Hepatocyte (in vitro differentiated cells): ENCODE data around the gene TPD52L2.

Source experiments
- EZH2 ChIP-seq: fragments of 200-600 bp; sonication (generic); IDR thresholded peaks from 2 replicates; pipeline ENCODE4 v1.6.1; 2016; ENCODE audit warnings: antibody characterized with exemption, mild to moderate bottlenecking, borderline replicate concordance
- EZH2phosphoT487 ChIP-seq: fragments of 200-600 bp; sonication (generic); IDR thresholded peaks from one replicate; pipeline ENCODE4 v1.6.1; 2018; ENCODE audit warnings: antibody characterized with exemption, mild to moderate bottlenecking, low read depth, moderate library complexity; ENCODE audit not compliant: unreplicated experiment, severe bottlenecking
- TF ChIP-seq, protein P1 (sequence below): fragments of 200-600 bp; sonication (generic); IDR thresholded peaks from 2 replicates; pipeline ENCODE4 v1.5.1; 2016; ENCODE audit warnings: antibody characterized with exemption, mild to moderate bottlenecking; ENCODE audit not compliant: poor library complexity

DNA sequence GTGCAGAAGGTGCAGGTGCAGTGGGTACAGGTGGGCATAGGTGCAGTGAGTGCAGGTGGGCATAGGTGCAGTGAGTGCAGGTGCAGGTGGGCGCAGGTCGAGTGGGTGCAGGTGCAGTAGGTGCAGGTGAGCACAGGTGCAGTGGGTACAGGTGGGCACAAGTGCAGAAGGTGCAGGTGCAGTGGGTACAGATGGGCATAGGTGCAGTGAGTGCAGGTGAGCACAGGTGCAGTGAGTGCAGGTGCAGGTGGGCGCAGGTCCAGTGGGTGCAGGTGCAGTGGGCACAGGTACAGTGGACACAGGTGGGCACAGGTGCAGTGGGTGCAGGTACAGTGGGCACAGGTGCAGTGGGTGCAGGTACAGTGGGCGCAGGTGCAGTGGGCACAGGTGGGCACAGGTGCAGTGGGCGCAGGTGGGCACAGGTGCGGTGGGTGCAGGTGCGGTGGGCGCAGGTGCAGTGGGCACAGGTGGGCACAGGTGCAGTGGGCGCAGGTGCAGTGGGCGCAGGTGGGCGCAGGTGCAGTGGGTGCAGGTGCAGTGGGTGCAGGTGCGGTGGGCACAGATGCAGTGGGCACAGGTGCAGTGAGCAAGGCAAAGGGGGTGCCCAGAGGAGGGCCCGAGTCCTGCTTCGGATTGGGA, 49.3 kb upstream of the TPD52L2 start:
- TF ChIP-seq EZH2phosphoT487 (no peak), EZH2 (no peak)
- TF ChIP-seq, protein P1, sequence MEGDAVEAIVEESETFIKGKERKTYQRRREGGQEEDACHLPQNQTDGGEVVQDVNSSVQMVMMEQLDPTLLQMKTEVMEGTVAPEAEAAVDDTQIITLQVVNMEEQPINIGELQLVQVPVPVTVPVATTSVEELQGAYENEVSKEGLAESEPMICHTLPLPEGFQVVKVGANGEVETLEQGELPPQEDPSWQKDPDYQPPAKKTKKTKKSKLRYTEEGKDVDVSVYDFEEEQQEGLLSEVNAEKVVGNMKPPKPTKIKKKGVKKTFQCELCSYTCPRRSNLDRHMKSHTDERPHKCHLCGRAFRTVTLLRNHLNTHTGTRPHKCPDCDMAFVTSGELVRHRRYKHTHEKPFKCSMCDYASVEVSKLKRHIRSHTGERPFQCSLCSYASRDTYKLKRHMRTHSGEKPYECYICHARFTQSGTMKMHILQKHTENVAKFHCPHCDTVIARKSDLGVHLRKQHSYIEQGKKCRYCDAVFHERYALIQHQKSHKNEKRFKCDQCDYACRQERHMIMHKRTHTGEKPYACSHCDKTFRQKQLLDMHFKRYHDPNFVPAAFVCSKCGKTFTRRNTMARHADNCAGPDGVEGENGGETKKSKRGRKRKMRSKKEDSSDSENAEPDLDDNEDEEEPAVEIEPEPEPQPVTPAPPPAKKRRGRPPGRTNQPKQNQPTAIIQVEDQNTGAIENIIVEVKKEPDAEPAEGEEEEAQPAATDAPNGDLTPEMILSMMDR = no peak
